ENCODE measurements around the gene KCNG4.
A peak's percentile ranks its signal among the peaks of the same experiment; 100 is the strongest.

Gene KCNG4

GRCh38 chr16:84239909-84240308 lies at the start of gene KCNG4:
Gene KCNG4, minus strand, starts transcription at chr16:84240012. Its CDS starts 2,527 bp downstream, at chr16:84237485.
- peak; percentile 39 for DNase-seq

GRCh38 chr16:84288902-84289301 lies 49.1 kb upstream of the KCNG4 start:
- DNase-seq: no peak

- DNase-seq: peak; percentile 80
Measured at GRCh38 chr16:84286578-84287240, 46.9 kb upstream of the KCNG4 start.

- peak; percentile 60 for DNase-seq
Measured at GRCh38 chr16:84284154-84284722, 44.4 kb upstream of the KCNG4 start.

GRCh38 chr16:84283314-84284153 lies 43.7 kb upstream of the KCNG4 start:
- DNase-seq: peak; percentile 46

- DNase-seq: no peak
Measured at GRCh38 chr16:84282533-84282932, 42.7 kb upstream of the KCNG4 start.

GRCh38 chr16:84281074-84281473 lies 41.3 kb upstream of the KCNG4 start:
- peak; percentile 40 for DNase-seq

GRCh38 chr16:84279881-84280280 lies 40.1 kb upstream of the KCNG4 start:
- DNase-seq: no peak

- peak; percentile 80 for DNase-seq
Measured at GRCh38 chr16:84278968-84279367, 39.2 kb upstream of the KCNG4 start.

- DNase-seq: peak; percentile 32
Measured at GRCh38 chr16:84278333-84278732, 38.5 kb upstream of the KCNG4 start.

- DNase-seq: peak; percentile 66
Measured at GRCh38 chr16:84277244-84277823, 37.5 kb upstream of the KCNG4 start.

GRCh38 chr16:84275585-84276151 lies 35.9 kb upstream of the KCNG4 start:
- no peak for DNase-seq

GRCh38 chr16:84274515-84274914 lies 34.7 kb upstream of the KCNG4 start:
- no peak for DNase-seq

- DNase-seq: no peak
Measured at GRCh38 chr16:84272740-84273320, 33.0 kb upstream of the KCNG4 start.

- no peak for DNase-seq
Measured at GRCh38 chr16:84271866-84272265, 32.1 kb upstream of the KCNG4 start.

- DNase-seq: no peak
Measured at GRCh38 chr16:84271037-84271436, 31.2 kb upstream of the KCNG4 start.

- DNase-seq: no peak
Measured at GRCh38 chr16:84270531-84270930, 30.7 kb upstream of the KCNG4 start.

GRCh38 chr16:84270071-84270470 lies 30.3 kb upstream of the KCNG4 start:
- no peak for DNase-seq

GRCh38 chr16:84268291-84269040 lies 28.7 kb upstream of the KCNG4 start:
- peak; percentile 72 for DNase-seq

GRCh38 chr16:84267380-84267779 lies 27.6 kb upstream of the KCNG4 start:
- DNase-seq: no peak

GRCh38 chr16:84266451-84266850 lies 26.6 kb upstream of the KCNG4 start:
- peak; percentile 78 for DNase-seq

GRCh38 chr16:84262939-84263338 lies 23.1 kb upstream of the KCNG4 start:
- no peak for DNase-seq

Data from retina (tissue), 1 donor.